ENCODE measurements around the gene SRF.
"Not testable (repeated sequence)": the region's sequence is repeated elsewhere in the genome, so short reads cannot be mapped to it uniquely, and the experiment has no call there.

SRF gene

GRCh38 chr6:43170931-43171706 lies at the start of gene SRF:
Gene SRF (plus strand): TSS chr6:43171269. CDS start chr6:43171657, 388 bp downstream.
- peak; percentile 99 for DNase-seq

GRCh38 chr6:43122146-43122545 lies 48.9 kb upstream of the SRF start:
- no peak for DNase-seq

- no peak for DNase-seq
Observed at GRCh38 chr6:43123461-43124314, 47.4 kb upstream of the SRF start.

- DNase-seq: no peak
Observed at GRCh38 chr6:43124481-43124880, 46.6 kb upstream of the SRF start.

GRCh38 chr6:43125119-43125518 lies 46.0 kb upstream of the SRF start:
- no peak for DNase-seq

GRCh38 chr6:43125555-43125954 lies 45.5 kb upstream of the SRF start:
- no peak for DNase-seq

GRCh38 chr6:43127180-43127579 lies 43.9 kb upstream of the SRF start:
- DNase-seq: no peak

GRCh38 chr6:43127877-43128276 lies 43.2 kb upstream of the SRF start:
- DNase-seq: no peak

GRCh38 chr6:43128926-43129325 lies 42.1 kb upstream of the SRF start:
- DNase-seq: no peak

GRCh38 chr6:43129434-43130194 lies 41.5 kb upstream of the SRF start:
- DNase-seq: no peak

- no peak for DNase-seq
Observed at GRCh38 chr6:43130429-43130828, 40.6 kb upstream of the SRF start.

GRCh38 chr6:43131379-43131778 lies 39.7 kb upstream of the SRF start:
- DNase-seq: not testable (repeated sequence)

- no peak for DNase-seq
Observed at GRCh38 chr6:43138267-43138666, 32.8 kb upstream of the SRF start.

GRCh38 chr6:43139973-43140372 lies 31.1 kb upstream of the SRF start:
- DNase-seq: not testable (repeated sequence)

GRCh38 chr6:43141644-43142043 lies 29.4 kb upstream of the SRF start:
- no peak for DNase-seq

- peak; percentile 25 for DNase-seq
Observed at GRCh38 chr6:43142101-43142500, 29.0 kb upstream of the SRF start.

GRCh38 chr6:43143235-43144128 lies 27.6 kb upstream of the SRF start:
- peak; percentile 66 for DNase-seq

GRCh38 chr6:43144879-43145278 lies 26.2 kb upstream of the SRF start:
- DNase-seq: no peak

- DNase-seq: no peak
Observed at GRCh38 chr6:43146261-43146660, 24.8 kb upstream of the SRF start.

GRCh38 chr6:43146709-43147688 lies 24.1 kb upstream of the SRF start:
- no peak for DNase-seq
